HCT116 (cell line): ENCODE results near the gene ADCY1.

Experiments
- EZH2phosphoT487 ChIP-seq: fragments of 200-600 bp; IDR thresholded peaks from 2 replicates; pipeline ENCODE4 v1.6.1; 2018; ENCODE audit warnings: antibody characterized with exemption, borderline replicate concordance
- YY1 ChIP-seq: IDR thresholded peaks from 2 replicates; pipeline ENCODE4 v1.6.1; 2011; ENCODE audit warnings: low read length, low read depth, moderate library complexity, mild to moderate bottlenecking; ENCODE audit not compliant: insufficient replicate concordance; ENCODE audit errors: extremely low read depth
- ZNF274 ChIP-seq: fragments of 200-500 bp; sonication (Bioruptor generic); IDR thresholded peaks from 2 replicates; pipeline ENCODE4 v1.6.1; 2014; ENCODE audit warnings: mild to moderate bottlenecking, low read depth, low read length, inconsistent platforms
- TF ChIP-seq, protein P1 (sequence below), 3 experiments: fragments of 200-600 bp in 1 of 3; sonication (generic) in 1 of 3; IDR thresholded peaks in 2 of 3; conservative IDR thresholded peaks in 1 of 3; 2 replicates each; pipeline ENCODE4 v1.5.1; 2012 to 2017; ENCODE audit warnings: low read depth in 2 of 3, low read length in 2 of 3, antibody characterized with exemption in 1 of 3, borderline replicate concordance in 1 of 3, control low read depth in 1 of 3, mild to moderate bottlenecking in 1 of 3, mixed read lengths in 1 of 3, mixed run types in 1 of 3, moderate library complexity in 1 of 3; ENCODE audit not compliant: insufficient read depth in 1 of 3

DNA sequence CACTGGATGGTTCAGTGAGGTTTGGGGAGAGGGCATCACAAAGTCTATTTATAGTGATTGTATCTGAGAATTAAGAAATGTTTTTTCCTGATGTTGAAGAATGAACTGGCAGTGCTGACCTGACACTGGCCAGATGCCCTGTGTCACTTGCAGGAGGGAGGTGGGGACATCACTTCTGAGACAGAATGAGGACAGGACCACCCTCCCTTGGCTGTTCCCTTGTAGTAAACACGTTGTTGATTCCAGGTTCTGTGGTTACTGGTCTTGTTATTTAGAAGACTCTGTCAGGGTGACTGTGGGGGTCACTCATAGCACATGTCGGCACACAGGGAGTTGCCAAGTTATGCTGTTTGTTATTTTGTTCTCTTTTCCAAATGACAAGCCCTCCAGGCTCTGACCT is 126.4 kb downstream of the ADCY1 start:
- TF ChIP-seq, protein P1, sequence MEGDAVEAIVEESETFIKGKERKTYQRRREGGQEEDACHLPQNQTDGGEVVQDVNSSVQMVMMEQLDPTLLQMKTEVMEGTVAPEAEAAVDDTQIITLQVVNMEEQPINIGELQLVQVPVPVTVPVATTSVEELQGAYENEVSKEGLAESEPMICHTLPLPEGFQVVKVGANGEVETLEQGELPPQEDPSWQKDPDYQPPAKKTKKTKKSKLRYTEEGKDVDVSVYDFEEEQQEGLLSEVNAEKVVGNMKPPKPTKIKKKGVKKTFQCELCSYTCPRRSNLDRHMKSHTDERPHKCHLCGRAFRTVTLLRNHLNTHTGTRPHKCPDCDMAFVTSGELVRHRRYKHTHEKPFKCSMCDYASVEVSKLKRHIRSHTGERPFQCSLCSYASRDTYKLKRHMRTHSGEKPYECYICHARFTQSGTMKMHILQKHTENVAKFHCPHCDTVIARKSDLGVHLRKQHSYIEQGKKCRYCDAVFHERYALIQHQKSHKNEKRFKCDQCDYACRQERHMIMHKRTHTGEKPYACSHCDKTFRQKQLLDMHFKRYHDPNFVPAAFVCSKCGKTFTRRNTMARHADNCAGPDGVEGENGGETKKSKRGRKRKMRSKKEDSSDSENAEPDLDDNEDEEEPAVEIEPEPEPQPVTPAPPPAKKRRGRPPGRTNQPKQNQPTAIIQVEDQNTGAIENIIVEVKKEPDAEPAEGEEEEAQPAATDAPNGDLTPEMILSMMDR (IDR thresholded peaks at IDR 0.05 in 2 of 3, conservative IDR thresholded peaks at IDR 0.05 in 1 of 3; ENCODE audit: borderline replicate concordance in 1 of 3, insufficient read depth in 1 of 3, low read depth in 2 of 3, low read length in 2 of 3): no peak
- TF ChIP-seq ZNF274 (no peak), EZH2phosphoT487 (no peak), YY1 (no peak)
